Sciatic nerve (tissue), 2 donors: Measurements from ENCODE around the gene KCNK3. TPM values are rescaled to one million over a fixed set of nuclear protein-coding genes. Genes with fewer than 3 reads are reported as not detected.

Experiments used
- ATAC-seq: fragments of 200-7000 bp; cut with Tn5 transposase; one replicate; pipeline ENCODE4 v1.9.1; 2020; ENCODE audit warnings: mild to moderate bottlenecking, moderate library complexity
- DNase-seq: peaks from one replicate; pipeline ENCODE4 v3.0.0-alpha.2; 2020; ENCODE audit warnings: low spot score
- intact Hi-C: fragments of 100-400 bp; cut with DNase I; formaldehyde crosslinking; loops from one replicate; pipeline ENCODE4 v1.14.2; 2022
- total RNA-seq: library from RNA; stranded (reverse); fragmentation: NEBNext Ultra II Directional; extraction: Animal tissue kit (Norgen Biotek cat#: 25700); gene quantifications from one replicate; pipeline ENCODE4 v1.2.1, GENCODE V29; 2021
- donor health status: DM: no; HTN: no; CAD: no.
- donor health status: DM: no; HTN: no; CAD: no.

Gene KCNK3
- total RNA-seq, 1 donor from 2014 or later, result 0.53 TPM

DNA sequence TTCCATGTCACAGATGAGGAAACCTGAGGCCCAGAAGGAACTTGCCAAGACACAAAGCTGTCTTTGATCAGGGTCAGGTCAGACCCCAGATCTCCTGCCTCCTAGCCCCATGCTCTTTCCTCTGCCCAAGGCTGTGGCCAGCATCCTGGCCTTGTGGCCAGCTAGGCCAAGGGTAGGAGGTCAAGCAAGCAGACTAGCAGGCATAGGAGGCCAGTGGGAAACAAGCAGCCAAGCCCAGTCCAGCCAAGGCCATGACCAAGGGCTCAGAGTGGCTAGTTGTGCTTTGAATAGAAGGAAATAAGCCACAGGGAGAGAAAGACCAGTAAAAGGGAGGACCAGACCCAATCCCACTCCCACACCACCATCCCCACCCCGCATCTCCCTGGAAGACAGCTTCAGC, 30.4 kb downstream of the KCNK3 start:
- DNase-seq (no peak), ATAC-seq (no peak)
- intact Hi-C loops, result no loop called here

DNA sequence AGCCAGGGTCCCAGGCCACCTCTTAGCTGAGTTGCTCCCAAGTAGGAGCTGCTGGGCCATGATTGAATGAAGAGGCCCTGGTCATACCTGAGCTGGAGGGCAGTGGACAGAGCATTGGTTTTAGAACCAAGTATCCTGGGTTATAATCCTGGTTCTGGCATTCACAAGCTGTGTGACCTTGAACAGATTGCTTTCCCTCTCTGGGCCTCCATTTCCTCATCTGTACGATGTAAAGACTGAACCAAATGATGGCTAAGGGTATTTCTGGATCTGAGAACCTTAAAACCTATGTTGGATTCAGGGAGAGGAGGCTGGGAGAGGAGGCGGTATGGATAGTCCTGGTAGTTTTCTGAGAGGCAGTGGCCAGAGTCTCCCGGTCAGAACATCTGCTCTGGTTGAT, 31.0 kb downstream of the KCNK3 start:
- intact Hi-C loops, result no loop called here

DNA sequence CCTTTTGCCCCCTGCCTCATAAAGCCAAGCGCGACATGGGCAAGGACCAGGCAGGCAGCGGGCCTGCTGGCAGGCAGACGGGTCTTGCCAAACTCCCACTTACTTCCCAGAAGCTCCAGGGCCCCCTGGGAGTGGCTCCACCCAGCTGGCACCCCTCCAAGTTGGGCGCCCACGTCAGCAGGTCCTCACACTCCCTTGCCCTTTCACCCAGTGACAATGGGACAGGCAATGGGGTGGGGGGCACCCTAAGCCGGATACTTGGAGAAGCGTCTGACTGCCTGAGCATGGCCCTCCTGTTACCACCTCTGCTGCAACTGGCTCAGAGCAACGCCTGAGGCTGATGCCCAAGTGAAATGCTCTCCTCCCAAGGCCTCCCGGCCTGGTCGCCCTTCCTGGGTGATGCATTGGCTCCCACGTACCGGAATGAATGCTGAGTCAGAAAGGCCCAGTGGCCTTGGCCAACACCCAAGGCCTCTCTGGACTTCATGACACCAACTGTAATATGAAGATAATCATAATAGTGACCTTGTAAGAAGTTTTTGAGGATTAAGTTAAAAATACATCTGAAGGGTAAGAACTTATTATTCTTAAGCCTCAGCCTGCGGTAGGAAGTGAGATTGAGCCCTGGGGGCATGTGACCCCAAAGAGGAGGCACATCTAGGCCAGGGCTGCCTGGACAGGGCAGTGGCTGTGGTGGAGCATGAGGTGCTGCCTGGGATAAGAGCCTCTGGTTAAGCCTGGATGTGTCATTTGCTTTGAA, 31.6 kb downstream of the KCNK3 start:
- peak; percentile 48 for ATAC-seq
- DNase-seq, result peak; percentile 75
- intact Hi-C loops, result no loop called here

More for the DNA sequence above, 31.0 kb downstream of the KCNK3 start:
- DNase-seq (no peak), ATAC-seq (no peak)

DNA sequence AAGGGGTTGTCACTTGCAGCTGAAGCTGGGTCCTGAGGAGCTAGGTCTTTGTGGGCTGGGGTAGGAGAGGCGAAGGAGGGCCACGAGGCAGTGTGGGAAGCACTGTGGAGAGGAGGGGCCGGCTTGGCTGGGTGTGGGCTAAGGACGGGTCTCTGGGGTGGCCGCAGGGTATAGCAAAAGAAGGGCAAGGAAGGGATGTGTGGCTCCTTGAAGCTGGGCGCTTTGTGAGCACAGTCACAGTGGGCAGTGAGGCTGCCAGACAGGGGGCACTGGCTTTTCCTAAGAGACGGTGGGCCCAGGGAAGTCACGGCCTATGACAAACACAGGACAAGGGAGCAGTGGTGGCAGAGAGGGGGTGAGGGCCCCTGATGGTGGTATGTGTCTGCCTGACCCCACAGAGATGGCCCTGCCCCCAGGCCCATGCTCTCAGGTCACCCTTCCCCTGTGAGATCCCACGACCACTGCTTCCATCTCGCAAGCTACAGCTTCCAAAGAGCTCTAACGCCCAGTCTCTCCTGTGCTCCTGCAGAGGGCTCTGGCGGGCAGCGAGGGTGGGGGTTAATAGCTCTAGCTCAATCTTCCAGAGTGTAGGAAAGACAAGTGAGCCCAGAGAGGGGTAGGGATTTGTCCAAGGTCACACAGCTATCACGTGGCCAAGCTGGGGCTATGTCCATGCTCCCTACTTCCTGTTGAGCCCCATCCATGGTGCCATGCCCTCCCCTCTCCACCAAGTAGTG, 32.4 kb downstream of the KCNK3 start:
- no peak for ATAC-seq
- intact Hi-C loops, result no loop called here
- no peak for DNase-seq

DNA sequence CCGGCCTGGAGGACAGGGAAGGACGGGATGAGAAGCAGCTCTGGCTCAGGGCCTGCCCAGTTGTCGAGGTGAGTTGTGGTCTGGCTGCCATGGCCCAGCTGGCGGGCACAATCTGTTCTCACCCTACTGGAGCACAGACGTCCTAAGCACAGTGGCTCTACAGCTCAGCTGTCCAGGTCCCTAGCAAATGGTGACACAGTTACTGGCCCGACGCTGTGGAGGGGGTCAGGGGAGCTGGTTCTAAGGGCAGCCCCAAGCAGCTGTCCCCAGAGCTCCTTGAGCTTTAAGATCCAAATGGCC, 32.9 kb downstream of the KCNK3 start:
- no peak for DNase-seq
- ATAC-seq, result no peak
- intact Hi-C loops, result no loop called here

DNA sequence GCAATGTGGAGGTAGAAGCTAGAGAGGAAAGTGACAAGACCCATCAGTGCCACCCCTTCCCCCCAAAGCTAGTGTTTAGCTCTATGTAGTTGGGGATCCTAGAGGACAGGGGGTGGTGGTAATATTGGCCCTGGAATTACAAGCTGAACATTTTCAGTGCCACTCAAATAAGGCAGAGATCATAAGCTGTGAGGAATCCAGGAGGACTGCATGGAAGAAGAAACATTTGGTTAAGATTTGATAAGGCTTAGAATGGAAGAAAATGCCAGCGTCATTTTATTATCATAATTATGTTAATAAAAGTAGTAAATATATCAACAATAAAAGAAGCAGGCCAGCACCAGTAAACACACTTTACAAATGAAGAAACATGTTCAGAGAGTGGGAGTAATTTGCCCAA, 33.7 kb downstream of the KCNK3 start:
- intact Hi-C loops, result no loop called here
- ATAC-seq (no peak), DNase-seq (no peak)

DNA sequence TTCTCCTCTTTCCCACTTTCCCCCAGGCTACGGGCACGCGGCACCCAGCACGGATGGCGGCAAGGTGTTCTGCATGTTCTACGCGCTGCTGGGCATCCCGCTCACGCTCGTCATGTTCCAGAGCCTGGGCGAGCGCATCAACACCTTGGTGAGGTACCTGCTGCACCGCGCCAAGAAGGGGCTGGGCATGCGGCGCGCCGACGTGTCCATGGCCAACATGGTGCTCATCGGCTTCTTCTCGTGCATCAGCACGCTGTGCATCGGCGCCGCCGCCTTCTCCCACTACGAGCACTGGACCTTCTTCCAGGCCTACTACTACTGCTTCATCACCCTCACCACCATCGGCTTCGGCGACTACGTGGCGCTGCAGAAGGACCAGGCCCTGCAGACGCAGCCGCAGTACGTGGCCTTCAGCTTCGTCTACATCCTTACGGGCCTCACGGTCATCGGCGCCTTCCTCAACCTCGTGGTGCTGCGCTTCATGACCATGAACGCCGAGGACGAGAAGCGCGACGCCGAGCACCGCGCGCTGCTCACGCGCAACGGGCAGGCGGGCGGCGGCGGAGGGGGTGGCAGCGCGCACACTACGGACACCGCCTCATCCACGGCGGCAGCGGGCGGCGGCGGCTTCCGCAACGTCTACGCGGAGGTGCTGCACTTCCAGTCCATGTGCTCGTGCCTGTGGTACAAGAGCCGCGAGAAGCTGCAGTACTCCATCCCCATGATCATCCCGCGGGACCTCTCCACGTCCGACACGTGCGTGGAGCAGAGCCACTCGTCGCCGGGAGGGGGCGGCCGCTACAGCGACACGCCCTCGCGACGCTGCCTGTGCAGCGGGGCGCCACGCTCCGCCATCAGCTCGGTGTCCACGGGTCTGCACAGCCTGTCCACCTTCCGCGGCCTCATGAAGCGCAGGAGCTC, 35.4 kb downstream of the KCNK3 start:
- DNase-seq, result no peak
- intact Hi-C loops, result no loop called here
- ATAC-seq, result peak; percentile 31

DNA sequence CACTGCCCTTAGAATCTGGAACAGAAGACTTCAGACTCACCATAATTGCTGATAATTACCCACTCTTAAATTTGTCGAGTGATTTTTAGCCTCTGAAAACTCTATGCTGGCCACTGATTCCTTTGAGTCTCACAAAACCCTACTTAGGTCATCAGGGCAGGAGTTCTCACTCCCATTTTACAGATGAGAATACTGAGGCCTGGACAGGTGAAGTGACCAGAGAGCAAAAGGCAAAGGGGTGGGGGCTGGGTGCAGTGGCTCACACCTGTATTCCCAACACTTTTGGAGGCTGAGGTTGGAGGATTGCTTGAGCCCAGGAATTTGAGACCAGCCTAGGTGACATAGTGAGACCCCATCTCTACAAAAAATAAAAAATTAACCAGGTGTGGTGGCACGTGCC, 36.8 kb downstream of the KCNK3 start:
- intact Hi-C loops, result no loop called here
- DNase-seq, result no peak
- ATAC-seq, result no peak

DNA sequence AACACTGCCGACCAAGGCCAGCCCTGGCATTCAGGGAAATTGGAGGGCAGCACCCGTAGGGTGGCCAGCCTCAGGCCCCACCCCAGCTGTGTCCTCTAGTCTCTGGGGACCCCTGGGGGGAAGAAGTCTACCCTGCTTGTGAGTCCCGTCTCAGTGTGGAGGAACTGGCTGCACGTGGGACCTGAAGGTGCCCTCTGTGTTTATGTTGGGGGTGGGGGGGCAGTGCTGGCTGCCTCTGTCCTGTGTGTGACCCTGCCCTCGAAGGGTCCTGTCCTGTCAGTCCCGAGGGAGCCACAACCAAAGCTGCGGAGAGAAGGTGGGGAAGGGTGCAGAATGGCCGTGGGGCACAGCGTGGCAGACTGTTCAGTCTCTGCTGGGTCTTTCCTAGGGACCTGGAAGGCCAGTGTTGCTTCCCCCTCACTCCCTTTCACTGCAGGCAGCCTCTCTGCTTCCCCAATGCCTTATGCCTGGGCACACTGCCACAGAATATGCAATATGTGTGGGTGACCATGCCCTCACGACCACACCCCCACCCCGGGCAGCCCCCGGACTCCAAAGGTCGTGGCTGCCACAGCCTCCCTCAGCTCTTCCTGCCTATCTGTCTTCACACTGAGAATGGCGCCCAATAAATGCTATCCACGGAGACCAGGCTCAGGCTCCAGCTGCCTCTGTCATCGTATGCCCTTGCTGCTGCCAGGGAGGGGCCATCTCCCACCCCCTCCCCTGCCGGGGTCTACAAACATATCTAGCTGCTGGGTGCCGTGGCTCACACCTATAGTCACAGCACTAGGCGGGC, 38.2 kb downstream of the KCNK3 start:
- no peak for ATAC-seq
- no peak for DNase-seq
- intact Hi-C loops, result no loop called here

DNA sequence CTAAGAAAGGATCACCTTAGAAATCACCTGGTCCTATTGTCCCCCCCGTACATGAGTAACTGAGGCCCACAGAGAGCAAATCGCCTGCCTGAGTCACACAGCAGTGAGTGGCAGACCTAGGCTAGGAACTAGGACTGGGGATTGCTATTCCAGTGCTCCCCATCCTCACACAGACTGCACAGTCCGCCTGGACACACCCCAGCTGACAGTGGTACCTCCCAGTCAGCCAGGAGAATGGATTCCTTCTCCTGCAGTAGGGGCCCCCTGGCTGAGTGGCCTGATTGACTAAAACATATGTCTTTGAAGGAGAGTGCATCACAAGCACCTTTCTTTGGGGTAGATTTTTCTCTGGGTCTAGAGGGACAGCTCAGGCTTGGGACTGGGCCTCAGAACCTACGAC, 39.2 kb downstream of the KCNK3 start:
- intact Hi-C loops, result no loop called here
- no peak for DNase-seq
- ATAC-seq, result no peak

DNA sequence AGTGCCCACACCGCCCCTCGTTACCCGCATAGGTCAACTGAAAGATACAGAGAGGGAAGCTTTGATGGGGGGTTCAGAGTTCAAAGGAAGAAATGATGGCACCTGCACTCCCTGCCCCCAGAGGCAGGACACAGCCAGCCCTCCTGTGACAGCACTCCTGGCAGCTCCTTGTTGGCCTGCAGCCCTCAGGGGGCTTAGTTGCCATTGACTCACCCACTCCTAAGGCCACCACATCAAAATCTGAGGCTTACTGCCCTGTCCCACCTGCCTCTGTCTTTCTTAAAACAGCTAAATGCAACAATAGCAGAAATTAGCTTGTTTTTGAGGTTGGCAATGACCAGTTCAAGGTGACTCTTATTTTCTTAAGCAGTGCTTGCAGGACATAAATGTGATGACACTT, 39.9 kb downstream of the KCNK3 start:
- no peak for DNase-seq
- intact Hi-C loops, result no loop called here
- no peak for ATAC-seq

DNA sequence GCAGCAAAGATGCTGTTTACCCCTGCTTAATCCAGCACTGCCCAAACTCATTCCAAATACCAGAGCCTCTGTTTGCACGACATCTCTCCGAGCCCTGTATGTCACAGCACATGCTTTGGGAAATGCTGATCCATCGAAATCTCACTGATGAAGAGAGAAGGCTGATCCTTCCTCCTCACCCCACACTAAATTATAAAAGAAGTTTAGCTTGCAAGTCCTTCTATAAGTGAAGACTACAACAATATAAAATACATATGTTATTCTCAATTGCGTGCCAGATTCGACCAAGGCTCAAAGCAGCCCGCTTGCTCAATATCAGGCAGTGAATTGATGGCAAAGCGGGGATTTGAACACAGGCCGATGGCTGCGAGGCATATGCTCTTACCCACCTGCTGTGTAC, 40.9 kb downstream of the KCNK3 start:
- intact Hi-C loops, result no loop called here
- no peak for ATAC-seq
- DNase-seq, result no peak

DNA sequence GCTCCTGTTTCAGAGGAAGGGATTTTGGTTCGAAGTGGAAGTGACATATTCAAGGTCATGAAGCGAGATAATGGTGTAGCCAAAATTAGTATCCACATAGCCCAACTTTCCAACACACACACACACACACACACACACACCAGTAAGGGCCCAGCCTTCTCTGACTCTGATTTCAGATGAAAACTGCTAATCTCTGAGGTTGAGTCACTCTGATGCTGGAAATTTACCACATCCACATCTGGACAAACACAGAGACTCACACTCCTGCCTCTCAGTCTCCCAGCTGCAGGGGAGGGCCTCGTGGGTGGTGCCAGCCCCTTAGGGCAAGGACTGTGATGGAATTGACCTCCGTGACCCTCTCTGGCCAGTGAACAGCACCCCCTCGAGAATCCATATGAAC, 42.6 kb downstream of the KCNK3 start:
- ATAC-seq, result peak; percentile 20
- intact Hi-C loops, result no loop called here
- DNase-seq, result no peak

DNA sequence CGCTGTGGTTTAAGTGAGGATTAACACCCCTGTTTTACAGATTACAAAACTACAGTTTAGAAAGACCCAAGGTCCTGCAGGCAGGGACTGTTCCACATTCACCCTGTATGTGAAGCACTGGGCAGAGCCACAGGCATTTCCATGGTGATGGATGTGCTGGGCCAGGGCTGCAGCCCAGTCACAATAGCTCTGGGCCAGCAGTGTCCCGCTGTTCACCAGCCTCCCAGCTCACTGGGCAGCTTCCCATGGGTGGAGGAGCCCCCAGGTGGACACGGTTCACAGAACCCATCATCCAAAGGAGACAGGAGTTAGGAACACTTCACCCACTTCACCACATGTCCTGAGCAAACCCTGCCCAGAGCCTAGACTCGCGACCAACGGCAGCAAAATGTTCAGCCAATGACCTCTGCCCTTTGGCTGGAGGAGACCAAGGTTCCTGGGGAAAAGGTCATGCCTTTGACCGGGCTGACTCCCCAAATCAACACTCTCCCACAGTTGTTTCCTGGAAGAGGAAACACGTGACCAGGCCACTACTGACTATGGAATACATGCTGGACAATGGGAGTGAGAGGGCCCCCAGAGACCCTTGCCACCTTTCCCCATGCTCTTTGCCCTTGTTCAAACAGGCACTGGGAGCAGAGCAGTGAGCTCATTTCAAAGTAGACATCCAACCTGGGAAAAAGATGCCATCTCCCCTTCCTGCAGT, 43.5 kb downstream of the KCNK3 start:
- intact Hi-C loops, result no loop called here
- DNase-seq (no peak), ATAC-seq (peak; percentile 80)

DNA sequence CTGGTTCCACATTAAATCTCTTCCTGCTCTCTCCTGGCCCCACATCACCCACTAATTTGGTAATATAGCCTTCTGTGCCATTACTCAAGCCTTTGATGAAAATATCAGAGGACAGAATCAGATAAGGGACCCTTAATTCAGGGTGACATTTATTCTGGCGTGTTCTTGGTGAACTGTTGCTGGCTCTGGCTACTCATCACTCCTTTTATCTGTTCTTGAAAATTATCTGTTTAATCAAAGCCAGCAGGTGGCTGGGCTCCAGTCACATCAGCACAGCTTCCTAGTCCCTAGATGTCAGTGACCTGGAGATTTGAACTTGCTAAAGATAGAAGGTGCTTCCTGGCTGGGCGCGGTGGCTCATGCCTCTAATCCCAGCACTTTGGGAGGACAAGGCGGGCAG, 44.7 kb downstream of the KCNK3 start:
- DNase-seq, result no peak
- no peak for ATAC-seq
- intact Hi-C loops, result no loop called here

DNA sequence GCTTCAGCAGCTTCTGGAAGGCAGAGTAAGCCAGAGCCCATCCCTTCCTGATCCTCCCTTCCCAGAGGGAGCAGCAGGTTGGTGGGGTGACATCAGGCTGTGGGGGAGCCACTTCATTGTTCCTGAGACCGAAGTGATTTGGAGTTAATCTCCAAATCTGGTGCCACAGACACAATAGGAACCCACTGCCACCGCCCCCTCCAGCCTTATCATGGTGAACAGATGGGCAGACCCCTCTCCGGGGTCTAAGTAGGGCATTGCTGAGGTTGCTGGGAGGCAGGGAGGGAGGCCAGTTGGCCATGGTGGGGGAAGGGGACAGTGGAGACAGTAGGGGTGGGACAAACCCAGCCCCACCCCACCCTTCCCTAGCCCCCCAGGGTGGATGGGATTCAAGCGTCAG, 46.0 kb downstream of the KCNK3 start:
- ATAC-seq, result no peak

DNA sequence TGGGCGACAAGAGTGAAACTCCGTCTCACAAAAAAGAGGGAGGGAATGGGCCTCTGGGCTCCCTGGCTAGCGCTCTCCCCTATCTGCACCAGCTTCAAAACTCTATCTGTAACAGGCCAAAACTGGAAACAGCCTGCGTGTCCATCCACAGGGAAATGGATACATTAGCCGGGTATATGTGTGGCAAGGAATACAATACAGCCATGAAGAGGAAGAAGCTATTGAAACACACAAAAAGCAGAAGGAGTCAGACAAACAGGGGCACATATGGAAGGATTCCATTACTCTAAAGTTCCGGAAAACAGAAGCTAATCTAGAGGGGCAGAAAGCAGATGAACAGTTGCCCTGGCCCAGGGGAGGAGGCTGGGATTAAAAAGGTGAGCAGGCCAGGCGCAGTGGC, 47.0 kb downstream of the KCNK3 start:
- ATAC-seq (no peak), DNase-seq (no peak)
- intact Hi-C loops, result no loop called here

More for the DNA sequence above, 46.0 kb downstream of the KCNK3 start:
- no peak for DNase-seq
- intact Hi-C loops, result no loop called here

DNA sequence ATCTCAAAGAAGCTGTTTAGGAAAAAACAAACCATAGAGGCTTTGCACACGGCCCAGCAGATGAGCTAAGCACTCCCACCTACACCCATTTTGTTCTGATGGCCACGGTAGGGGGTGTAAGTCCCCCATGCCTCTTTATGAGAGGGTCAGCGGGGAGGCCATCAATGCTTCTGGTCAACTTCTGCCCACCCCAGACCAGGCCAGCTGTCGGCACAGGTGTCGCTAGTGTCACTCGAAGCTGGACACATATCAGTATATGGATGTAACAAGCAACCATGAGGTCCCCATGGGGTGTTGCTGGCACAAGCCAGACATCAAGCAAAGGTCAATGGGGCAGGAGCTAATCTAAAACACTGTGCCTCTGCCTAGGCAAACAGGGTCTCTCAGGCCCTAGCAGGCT, 47.8 kb downstream of the KCNK3 start:
- intact Hi-C loops, result loop anchor here (5.0 kb wide), 1 partner anchor 133 kb away; no protein-coding TSS in a partner anchor
- DNase-seq, result no peak
- no peak for ATAC-seq
